HepG2 (cell line): ENCODE results near the gene MAGI1. TPM values are rescaled to one million over a fixed set of nuclear protein-coding genes. Genes with fewer than 3 reads are reported as not detected.

Experiments used
- CHD2 ChIP-seq: IDR thresholded peaks from 2 replicates; pipeline ENCODE4 v1.6.1; 2011; ENCODE audit warnings: low read depth, low read length, improper control_type of control experiment
- ELF1 ChIP-seq: sonication (generic); formaldehyde crosslinking; IDR thresholded peaks from 2 replicates; pipeline ENCODE4 v1.4.0; 2020; ENCODE audit warnings: missing genetic modification reagents
- ELF3 ChIP-seq: IDR thresholded peaks from 2 replicates; pipeline ENCODE4 v1.6.1; 2016; ENCODE audit warnings: missing genetic modification reagents, missing compliant biosample characterization
- HNF4A ChIP-seq: sonication (generic); formaldehyde crosslinking; IDR thresholded peaks from 2 replicates; pipeline ENCODE4 v1.4.0; 2020; ENCODE audit warnings: missing genetic modification reagents
- MTF1 ChIP-seq: sonication (generic); formaldehyde crosslinking; IDR thresholded peaks from 2 replicates; pipeline ENCODE4 v1.5.0; 2020; ENCODE audit warnings: missing genetic modification reagents
- NONO ChIP-seq, 2 experiments: fragments of 450-650 bp in 1 of 2; sonication (generic) in 1 of 2; formaldehyde crosslinking in 1 of 2; IDR thresholded peaks in 1 of 2; conservative IDR thresholded peaks in 1 of 2; 2 replicates each; pipeline versions ENCODE4 v1.6.1 to v1.8.0; 2017 to 2022; ENCODE audit warnings: mild to moderate bottlenecking in 1 of 2, missing genetic modification reagents in 1 of 2, moderate library complexity in 1 of 2
- SCMH1 ChIP-seq: sonication (generic); formaldehyde crosslinking; IDR thresholded peaks from 2 replicates; pipeline ENCODE4 v1.9.0; 2021; ENCODE audit warnings: missing genetic modification reagents, mild to moderate bottlenecking, borderline replicate concordance
- TCF12 ChIP-seq, 2 experiments: fragments of 450-650 bp in 1 of 2; sonication (generic) in 1 of 2; formaldehyde crosslinking in 1 of 2; IDR thresholded peaks; 2 replicates each; pipeline versions ENCODE4 v1.6.1 to v1.8.0; 2017 to 2022; ENCODE audit warnings: antibody characterized with exemption in 1 of 2, mild to moderate bottlenecking in 1 of 2, missing genetic modification reagents in 1 of 2, moderate library complexity in 1 of 2
- TCF7L2 ChIP-seq: IDR thresholded peaks from 2 replicates; pipeline ENCODE4 v1.6.1; 2011; ENCODE audit warnings: mild to moderate bottlenecking, low read depth, low read length, moderate library complexity
- ZBTB3 ChIP-seq: sonication (generic); formaldehyde crosslinking; IDR thresholded peaks from 2 replicates; pipeline ENCODE4 v1.4.0; 2020; ENCODE audit warnings: low read depth, mild to moderate bottlenecking, moderate library complexity, missing genetic modification reagents, borderline replicate concordance
- ZBTB7A ChIP-seq: sonication (generic); formaldehyde crosslinking; IDR thresholded peaks from 2 replicates; pipeline ENCODE4 v1.8.0; 2022; ENCODE audit warnings: mild to moderate bottlenecking, missing genetic modification reagents
- ZFP37 ChIP-seq: sonication (generic); formaldehyde crosslinking; IDR thresholded peaks from 2 replicates; pipeline ENCODE4 v1.4.0; 2020; ENCODE audit warnings: missing genetic modification reagents, borderline replicate concordance
- ZFP62 ChIP-seq: sonication (generic); formaldehyde crosslinking; IDR thresholded peaks from 2 replicates; pipeline ENCODE4 v1.4.0; 2020; ENCODE audit warnings: missing genetic modification reagents
- ZNF329 ChIP-seq: sonication (generic); formaldehyde crosslinking; IDR thresholded peaks from 2 replicates; pipeline ENCODE4 v1.9.0; 2021; ENCODE audit warnings: low read depth, mild to moderate bottlenecking, missing genetic modification reagents
- ZNF431 ChIP-seq: sonication (generic); formaldehyde crosslinking; IDR thresholded peaks from 2 replicates; pipeline ENCODE4 v1.9.0; 2022; ENCODE audit warnings: missing genetic modification reagents, low read depth, mild to moderate bottlenecking, borderline replicate concordance
- ZNF563 ChIP-seq: sonication (generic); formaldehyde crosslinking; IDR thresholded peaks from 2 replicates; pipeline ENCODE4 v1.8.0; 2022; ENCODE audit warnings: mild to moderate bottlenecking, moderate library complexity, missing genetic modification reagents
- ZNF737 ChIP-seq: sonication (generic); formaldehyde crosslinking; IDR thresholded peaks from 2 replicates; pipeline ENCODE4 v1.5.0; 2020; ENCODE audit warnings: missing genetic modification reagents, mild to moderate bottlenecking, borderline replicate concordance
- polyA plus RNA-seq, 8 experiments: library from polyadenylated mRNA; depleted of rRNA in 3 of 8; stranded (reverse) in 7 of 8; unstranded in 1 of 8; fragments of >200 nt; fragmentation: Illumina TruSeq in 4 of 8; extraction: Trizol in 4 of 8; gene quantifications; 2 replicates each; pipeline versions ENCODE4 v1.2.1 to v1.2.3, GENCODE V29; 2011 to 2016; ENCODE audit warnings: low read depth in 4 of 8, missing spikeins in 1 of 8, mixed read lengths in 1 of 8; ENCODE audit not compliant: insufficient read depth in 1 of 8
- total RNA-seq, 5 experiments: library from RNA; depleted of rRNA; stranded (reverse); fragments of >200 nt; fragmentation: Illumina TruSeq; extraction: Trizol; gene quantifications; 2 replicates each; pipeline ENCODE4 v1.2.3, GENCODE V29; 2016; ENCODE audit warnings: low read depth in 1 of 5
- TF ChIP-seq, protein P1 (sequence below): sonication (generic); formaldehyde crosslinking; conservative IDR thresholded peaks from 2 replicates; pipeline ENCODE4 v1.5.0; 2020; ENCODE audit warnings: missing genetic modification reagents
- TF ChIP-seq, protein P2 (sequence below): sonication (generic); formaldehyde crosslinking; IDR thresholded peaks from 2 replicates; pipeline ENCODE4 v1.4.0; 2020; ENCODE audit warnings: mild to moderate bottlenecking, missing genetic modification reagents, borderline replicate concordance
- TF ChIP-seq, protein P3 (sequence below), 2 experiments: fragments of 450-650 bp in 1 of 2; sonication (generic) in 1 of 2; formaldehyde crosslinking; IDR thresholded peaks; 2 replicates each; pipeline versions ENCODE4 v1.5.0 to v1.8.0; 2020 to 2022; ENCODE audit warnings: mild to moderate bottlenecking in 1 of 2, missing genetic modification reagents in 1 of 2
- TF ChIP-seq, protein P4 (sequence below): IDR thresholded peaks from 2 replicates; pipeline ENCODE4 v1.6.1; 2016; ENCODE audit warnings: mild to moderate bottlenecking, missing biosample characterization, missing genetic modification reagents
- TF ChIP-seq, protein P5 (sequence below): sonication (generic); formaldehyde crosslinking; IDR thresholded peaks from 2 replicates; pipeline ENCODE4 v1.8.0; 2023; ENCODE audit warnings: mild to moderate bottlenecking, missing genetic modification reagents

Gene MAGI1
- total and polyA plus RNA-seq, 2 of the 13 experiments (the other 11 are each of a cell fraction or from before 2014, with no cell fraction given) = 22.2 to 26.0 TPM

DNA sequence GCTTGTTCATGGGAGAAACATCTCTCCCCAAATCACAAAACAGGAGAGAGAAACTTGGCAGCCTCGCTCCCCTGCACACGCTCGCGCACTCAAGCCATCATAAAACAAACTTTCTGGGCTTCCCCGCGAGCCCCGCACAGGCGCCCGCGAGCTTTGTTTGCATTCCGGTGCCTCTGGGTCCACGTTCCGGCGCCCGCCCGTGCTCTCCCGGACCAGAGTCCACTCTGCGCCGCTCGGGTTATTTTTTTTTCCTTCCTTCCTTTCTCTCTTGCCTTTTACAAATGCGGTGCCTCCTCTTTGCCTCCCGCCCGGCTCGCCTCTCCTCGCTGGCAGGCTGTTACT, 363 bp downstream of the MAGI1 start (continued):
- TF ChIP-seq, protein P1, sequence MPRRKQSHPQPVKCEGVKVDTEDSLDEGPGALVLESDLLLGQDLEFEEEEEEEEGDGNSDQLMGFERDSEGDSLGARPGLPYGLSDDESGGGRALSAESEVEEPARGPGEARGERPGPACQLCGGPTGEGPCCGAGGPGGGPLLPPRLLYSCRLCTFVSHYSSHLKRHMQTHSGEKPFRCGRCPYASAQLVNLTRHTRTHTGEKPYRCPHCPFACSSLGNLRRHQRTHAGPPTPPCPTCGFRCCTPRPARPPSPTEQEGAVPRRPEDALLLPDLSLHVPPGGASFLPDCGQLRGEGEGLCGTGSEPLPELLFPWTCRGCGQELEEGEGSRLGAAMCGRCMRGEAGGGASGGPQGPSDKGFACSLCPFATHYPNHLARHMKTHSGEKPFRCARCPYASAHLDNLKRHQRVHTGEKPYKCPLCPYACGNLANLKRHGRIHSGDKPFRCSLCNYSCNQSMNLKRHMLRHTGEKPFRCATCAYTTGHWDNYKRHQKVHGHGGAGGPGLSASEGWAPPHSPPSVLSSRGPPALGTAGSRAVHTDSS (CRISPR knock-in tag) = no peak
- TF ChIP-seq TCF12 (IDR thresholded peaks at IDR 0.05) (no peak), TCF12 (CRISPR knock-in tag; IDR thresholded peaks at IDR 0.05) (no peak), ZBTB7A (CRISPR knock-in tag) (no peak), HNF4A (CRISPR knock-in tag) (peak; percentile 90), ZFP37 (CRISPR knock-in tag) (peak; percentile 74; the same call in 1 of the 2 replicates), MTF1 (CRISPR knock-in tag) (no peak), ZNF329 (no peak), SCMH1 (CRISPR knock-in tag) (no peak), TCF7L2 (no peak), ZFP62 (CRISPR knock-in tag) (no peak), ZNF431 (0 out of 2 replicates have a peak, but pooled peaks have one; percentile 67), CHD2 (no peak), ZBTB3 (CRISPR knock-in tag) (no peak), ZNF563 (CRISPR knock-in tag) (no peak), ELF3 (CRISPR knock-in tag) (peak; percentile 48; the same call in 1 of the 2 replicates), ELF1 (CRISPR knock-in tag) (no peak), NONO (IDR thresholded peaks at IDR 0.05) (no peak), NONO (CRISPR knock-in tag; conservative IDR thresholded peaks at IDR 0.05) (peak; percentile 36; the same call in 1 of the 2 replicates), ZNF737 (CRISPR knock-in tag) (no peak)
- TF ChIP-seq, protein P2, sequence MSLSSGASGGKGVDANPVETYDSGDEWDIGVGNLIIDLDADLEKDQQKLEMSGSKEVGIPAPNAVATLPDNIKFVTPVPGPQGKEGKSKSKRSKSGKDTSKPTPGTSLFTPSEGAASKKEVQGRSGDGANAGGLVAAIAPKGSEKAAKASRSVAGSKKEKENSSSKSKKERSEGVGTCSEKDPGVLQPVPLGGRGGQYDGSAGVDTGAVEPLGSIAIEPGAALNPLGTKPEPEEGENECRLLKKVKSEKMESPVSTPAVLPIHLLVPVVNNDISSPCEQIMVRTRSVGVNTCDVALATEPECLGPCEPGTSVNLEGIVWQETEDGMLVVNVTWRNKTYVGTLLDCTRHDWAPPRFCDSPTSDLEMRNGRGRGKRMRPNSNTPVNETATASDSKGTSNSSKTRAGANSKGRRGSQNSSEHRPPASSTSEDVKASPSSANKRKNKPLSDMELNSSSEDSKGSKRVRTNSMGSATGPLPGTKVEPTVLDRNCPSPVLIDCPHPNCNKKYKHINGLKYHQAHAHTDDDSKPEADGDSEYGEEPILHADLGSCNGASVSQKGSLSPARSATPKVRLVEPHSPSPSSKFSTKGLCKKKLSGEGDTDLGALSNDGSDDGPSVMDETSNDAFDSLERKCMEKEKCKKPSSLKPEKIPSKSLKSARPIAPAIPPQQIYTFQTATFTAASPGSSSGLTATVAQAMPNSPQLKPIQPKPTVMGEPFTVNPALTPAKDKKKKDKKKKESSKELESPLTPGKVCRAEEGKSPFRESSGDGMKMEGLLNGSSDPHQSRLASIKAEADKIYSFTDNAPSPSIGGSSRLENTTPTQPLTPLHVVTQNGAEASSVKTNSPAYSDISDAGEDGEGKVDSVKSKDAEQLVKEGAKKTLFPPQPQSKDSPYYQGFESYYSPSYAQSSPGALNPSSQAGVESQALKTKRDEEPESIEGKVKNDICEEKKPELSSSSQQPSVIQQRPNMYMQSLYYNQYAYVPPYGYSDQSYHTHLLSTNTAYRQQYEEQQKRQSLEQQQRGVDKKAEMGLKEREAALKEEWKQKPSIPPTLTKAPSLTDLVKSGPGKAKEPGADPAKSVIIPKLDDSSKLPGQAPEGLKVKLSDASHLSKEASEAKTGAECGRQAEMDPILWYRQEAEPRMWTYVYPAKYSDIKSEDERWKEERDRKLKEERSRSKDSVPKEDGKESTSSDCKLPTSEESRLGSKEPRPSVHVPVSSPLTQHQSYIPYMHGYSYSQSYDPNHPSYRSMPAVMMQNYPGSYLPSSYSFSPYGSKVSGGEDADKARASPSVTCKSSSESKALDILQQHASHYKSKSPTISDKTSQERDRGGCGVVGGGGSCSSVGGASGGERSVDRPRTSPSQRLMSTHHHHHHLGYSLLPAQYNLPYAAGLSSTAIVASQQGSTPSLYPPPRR = no peak
- TF ChIP-seq, protein P3, sequence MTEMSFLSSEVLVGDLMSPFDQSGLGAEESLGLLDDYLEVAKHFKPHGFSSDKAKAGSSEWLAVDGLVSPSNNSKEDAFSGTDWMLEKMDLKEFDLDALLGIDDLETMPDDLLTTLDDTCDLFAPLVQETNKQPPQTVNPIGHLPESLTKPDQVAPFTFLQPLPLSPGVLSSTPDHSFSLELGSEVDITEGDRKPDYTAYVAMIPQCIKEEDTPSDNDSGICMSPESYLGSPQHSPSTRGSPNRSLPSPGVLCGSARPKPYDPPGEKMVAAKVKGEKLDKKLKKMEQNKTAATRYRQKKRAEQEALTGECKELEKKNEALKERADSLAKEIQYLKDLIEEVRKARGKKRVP (CRISPR knock-in tag; IDR thresholded peaks at IDR 0.05) = 0 out of 4 replicates have a peak, but pooled peaks of 1 of the 2 experiments have one; percentile 31
- TF ChIP-seq, protein P4, sequence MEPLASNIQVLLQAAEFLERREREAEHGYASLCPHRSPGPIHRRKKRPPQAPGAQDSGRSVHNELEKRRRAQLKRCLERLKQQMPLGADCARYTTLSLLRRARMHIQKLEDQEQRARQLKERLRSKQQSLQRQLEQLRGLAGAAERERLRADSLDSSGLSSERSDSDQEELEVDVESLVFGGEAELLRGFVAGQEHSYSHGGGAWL = no peak
- TF ChIP-seq, protein P5, sequence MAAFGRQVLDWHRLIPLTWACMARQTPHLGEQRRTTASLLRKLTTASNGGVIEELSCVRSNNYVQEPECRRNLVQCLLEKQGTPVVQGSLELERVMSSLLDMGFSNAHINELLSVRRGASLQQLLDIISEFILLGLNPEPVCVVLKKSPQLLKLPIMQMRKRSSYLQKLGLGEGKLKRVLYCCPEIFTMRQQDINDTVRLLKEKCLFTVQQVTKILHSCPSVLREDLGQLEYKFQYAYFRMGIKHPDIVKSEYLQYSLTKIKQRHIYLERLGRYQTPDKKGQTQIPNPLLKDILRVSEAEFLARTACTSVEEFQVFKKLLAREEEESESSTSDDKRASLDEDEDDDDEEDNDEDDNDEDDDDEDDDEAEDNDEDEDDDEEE (CRISPR knock-in tag) = no peak
